Neural cell (in vitro differentiated cells): ENCODE measurements around the gene VGF. TPM values are rescaled to one million over a fixed set of nuclear protein-coding genes. Genes with fewer than 3 reads are reported as not detected.

Source experiments
- H2AFZ ChIP-seq: fragments of 200-600, 300-800 bp; sonication (generic), shearing (Covaris generic); 2 replicates; pipeline ENCODE4 v1.6.0; 2014; ENCODE audit warnings: low read depth, mild to moderate bottlenecking, antibody characterized with exemption, low read length, moderate library complexity
- H3F3A ChIP-seq: fragments of 200-600 bp; shearing (Covaris generic); 2 replicates; pipeline ENCODE4 v1.6.1; 2016; ENCODE audit warnings: mild to moderate bottlenecking, moderate library complexity, mixed read lengths, antibody characterized with exemption, low read length; ENCODE audit not compliant: insufficient read depth, poor library complexity, severe bottlenecking
- H3K27ac ChIP-seq: fragments of 200-600, 300-800 bp; sonication (generic), shearing (Covaris generic); 2 replicates; pipeline ENCODE4 v1.5.1; 2014; ENCODE audit warnings: mild to moderate bottlenecking, low read length, moderate library complexity
- H3K27me3 ChIP-seq: fragments of 300-800, 200-600 bp; sonication (generic), shearing (Covaris generic); 2 replicates; pipeline ENCODE4 v1.6.0; 2014; ENCODE audit warnings: mild to moderate bottlenecking, low read depth, low read length, moderate library complexity; ENCODE audit not compliant: insufficient read depth
- H3K36me3 ChIP-seq: fragments of 300-800, 200-600 bp; sonication (generic), shearing (Covaris generic); 2 replicates; pipeline ENCODE4 v1.5.1; 2014; ENCODE audit warnings: mild to moderate bottlenecking, antibody characterized with exemption, low read length, moderate library complexity; ENCODE audit not compliant: insufficient read depth
- H3K4me2 ChIP-seq: fragments of 300-800, 200-600 bp; sonication (generic), shearing (Covaris generic); 2 replicates; pipeline ENCODE4 v1.6.0; 2014; ENCODE audit warnings: mild to moderate bottlenecking, low read length
- H3K4me3 ChIP-seq: fragments of 300-800, 200-600 bp; sonication (generic), shearing (Covaris generic); 2 replicates; pipeline ENCODE4 v1.5.1; 2014; ENCODE audit warnings: mild to moderate bottlenecking, low read length, moderate library complexity
- H3K79me2 ChIP-seq: fragments of 200-600 bp; shearing (Covaris generic); replicated peaks from 2 replicates; pipeline ENCODE4 v1.6.0; 2014; ENCODE audit warnings: mild to moderate bottlenecking, low read length, moderate library complexity; ENCODE audit not compliant: insufficient read depth
- H3K9ac ChIP-seq: fragments of 300-800, 200-600 bp; sonication (generic), shearing (Covaris generic); 2 replicates; pipeline ENCODE4 v1.6.1; 2016; ENCODE audit warnings: mild to moderate bottlenecking, low read length, mixed read lengths
- H3K9me2 ChIP-seq: fragments of 200-600 bp; shearing (Covaris generic); 2 replicates; pipeline ENCODE4 v1.6.1; 2016; ENCODE audit warnings: mild to moderate bottlenecking, low read length, mixed read lengths; ENCODE audit not compliant: insufficient read depth
- H3K9me3 ChIP-seq: fragments of 200-600, 300-800 bp; sonication (generic), shearing (Covaris generic); 2 replicates; pipeline ENCODE4 v1.6.1; 2016; ENCODE audit warnings: mild to moderate bottlenecking, mixed run types, low read length, moderate library complexity, mixed read lengths
- H4K20me1 ChIP-seq: fragments of 200-600 bp; shearing (Covaris generic); 2 replicates; pipeline ENCODE4 v1.6.1; 2016; ENCODE audit warnings: mild to moderate bottlenecking, mixed run types; ENCODE audit not compliant: insufficient read depth
- EP300 ChIP-seq: fragments of 450-650 bp; conservative IDR thresholded peaks from 2 replicates; pipeline ENCODE4 v1.6.1; 2014; ENCODE audit warnings: antibody characterized with exemption, mild to moderate bottlenecking, moderate library complexity; ENCODE audit not compliant: poor library complexity, severe bottlenecking
- EZH2 ChIP-seq: fragments of 200-600, 300-800 bp; shearing (Covaris generic), sonication (generic); IDR thresholded peaks from 2 replicates; pipeline ENCODE4 v1.6.1; 2014; ENCODE audit warnings: antibody characterized with exemption, low read length, borderline replicate concordance, mild to moderate bottlenecking; ENCODE audit not compliant: insufficient read depth, poor library complexity, severe bottlenecking
- MXI1 ChIP-seq: fragments of 450-650 bp; conservative IDR thresholded peaks from 2 replicates; pipeline ENCODE4 v1.6.1; 2014; ENCODE audit warnings: antibody characterized with exemption, mild to moderate bottlenecking; ENCODE audit not compliant: poor library complexity, severe bottlenecking
- POLR2AphosphoS5 ChIP-seq: IDR thresholded peaks from 2 replicates; pipeline ENCODE4 v1.6.1; 2012
- RAD21 ChIP-seq: fragments of 450-650 bp; conservative IDR thresholded peaks from 2 replicates; pipeline ENCODE4 v1.6.1; 2014; ENCODE audit warnings: antibody characterized with exemption, mild to moderate bottlenecking, moderate library complexity
- SMC3 ChIP-seq: fragments of 450-650 bp; conservative IDR thresholded peaks from 2 replicates; pipeline ENCODE4 v1.6.1; 2014; ENCODE audit warnings: antibody characterized with exemption, mild to moderate bottlenecking, moderate library complexity; ENCODE audit not compliant: poor library complexity
- TAF1 ChIP-seq: IDR thresholded peaks from 2 replicates; pipeline ENCODE4 v1.6.1; 2012; ENCODE audit warnings: low read depth
- polyA plus RNA-seq: library from polyadenylated mRNA; depleted of rRNA; stranded (reverse); fragments of >200 nt; gene quantifications from 2 replicates; pipeline ENCODE4 v1.2.3, GENCODE V29; 2014
- TF ChIP-seq, protein P1 (sequence below): fragments of 450-650 bp; IDR thresholded peaks from 2 replicates; pipeline ENCODE4 v1.5.1; 2014; ENCODE audit warnings: antibody characterized with exemption, mild to moderate bottlenecking, moderate library complexity; ENCODE audit not compliant: poor library complexity, severe bottlenecking
- TF ChIP-seq, protein P2 (sequence below): IDR thresholded peaks from 2 replicates; pipeline ENCODE4 v1.6.1; 2012; ENCODE audit warnings: borderline replicate concordance

Gene VGF
- polyA plus RNA-seq, 1 donor from 2014 or later, result 39.3 TPM

- Histone ChIP-seq H3K9me2 (no peaks in the 10 kb centered on the region), H3K9ac (peak overlapping the region; percentile 93), H3F3A (no peaks in the 10 kb centered on the region), H2AFZ (no peak overlapping the region), H3K27ac (peak overlapping the region; percentile 93), H3K9me3 (no peaks in the 10 kb centered on the region), H3K79me2 (no peaks in the 10 kb centered on the region), H3K36me3 (no peaks in the 10 kb centered on the region), H4K20me1 (no peaks in the 10 kb centered on the region), H3K4me3 (peak overlapping the region; percentile 94), H3K4me2 (peak overlapping the region; percentile 97), H3K27me3 (peaks cover 45% of the 10 kb centered on the region)
- peak; percentile 27 for TF ChIP-seq TAF1
- TF ChIP-seq EZH2, result no peak
- TF ChIP-seq EP300, result no peak
- no peak for TF ChIP-seq MXI1
- TF ChIP-seq, protein P1, sequence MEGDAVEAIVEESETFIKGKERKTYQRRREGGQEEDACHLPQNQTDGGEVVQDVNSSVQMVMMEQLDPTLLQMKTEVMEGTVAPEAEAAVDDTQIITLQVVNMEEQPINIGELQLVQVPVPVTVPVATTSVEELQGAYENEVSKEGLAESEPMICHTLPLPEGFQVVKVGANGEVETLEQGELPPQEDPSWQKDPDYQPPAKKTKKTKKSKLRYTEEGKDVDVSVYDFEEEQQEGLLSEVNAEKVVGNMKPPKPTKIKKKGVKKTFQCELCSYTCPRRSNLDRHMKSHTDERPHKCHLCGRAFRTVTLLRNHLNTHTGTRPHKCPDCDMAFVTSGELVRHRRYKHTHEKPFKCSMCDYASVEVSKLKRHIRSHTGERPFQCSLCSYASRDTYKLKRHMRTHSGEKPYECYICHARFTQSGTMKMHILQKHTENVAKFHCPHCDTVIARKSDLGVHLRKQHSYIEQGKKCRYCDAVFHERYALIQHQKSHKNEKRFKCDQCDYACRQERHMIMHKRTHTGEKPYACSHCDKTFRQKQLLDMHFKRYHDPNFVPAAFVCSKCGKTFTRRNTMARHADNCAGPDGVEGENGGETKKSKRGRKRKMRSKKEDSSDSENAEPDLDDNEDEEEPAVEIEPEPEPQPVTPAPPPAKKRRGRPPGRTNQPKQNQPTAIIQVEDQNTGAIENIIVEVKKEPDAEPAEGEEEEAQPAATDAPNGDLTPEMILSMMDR, result peak; percentile 11
- no peak for TF ChIP-seq POLR2AphosphoS5
- TF ChIP-seq SMC3, result no peak
- no peak for TF ChIP-seq RAD21
- TF ChIP-seq, protein P2, sequence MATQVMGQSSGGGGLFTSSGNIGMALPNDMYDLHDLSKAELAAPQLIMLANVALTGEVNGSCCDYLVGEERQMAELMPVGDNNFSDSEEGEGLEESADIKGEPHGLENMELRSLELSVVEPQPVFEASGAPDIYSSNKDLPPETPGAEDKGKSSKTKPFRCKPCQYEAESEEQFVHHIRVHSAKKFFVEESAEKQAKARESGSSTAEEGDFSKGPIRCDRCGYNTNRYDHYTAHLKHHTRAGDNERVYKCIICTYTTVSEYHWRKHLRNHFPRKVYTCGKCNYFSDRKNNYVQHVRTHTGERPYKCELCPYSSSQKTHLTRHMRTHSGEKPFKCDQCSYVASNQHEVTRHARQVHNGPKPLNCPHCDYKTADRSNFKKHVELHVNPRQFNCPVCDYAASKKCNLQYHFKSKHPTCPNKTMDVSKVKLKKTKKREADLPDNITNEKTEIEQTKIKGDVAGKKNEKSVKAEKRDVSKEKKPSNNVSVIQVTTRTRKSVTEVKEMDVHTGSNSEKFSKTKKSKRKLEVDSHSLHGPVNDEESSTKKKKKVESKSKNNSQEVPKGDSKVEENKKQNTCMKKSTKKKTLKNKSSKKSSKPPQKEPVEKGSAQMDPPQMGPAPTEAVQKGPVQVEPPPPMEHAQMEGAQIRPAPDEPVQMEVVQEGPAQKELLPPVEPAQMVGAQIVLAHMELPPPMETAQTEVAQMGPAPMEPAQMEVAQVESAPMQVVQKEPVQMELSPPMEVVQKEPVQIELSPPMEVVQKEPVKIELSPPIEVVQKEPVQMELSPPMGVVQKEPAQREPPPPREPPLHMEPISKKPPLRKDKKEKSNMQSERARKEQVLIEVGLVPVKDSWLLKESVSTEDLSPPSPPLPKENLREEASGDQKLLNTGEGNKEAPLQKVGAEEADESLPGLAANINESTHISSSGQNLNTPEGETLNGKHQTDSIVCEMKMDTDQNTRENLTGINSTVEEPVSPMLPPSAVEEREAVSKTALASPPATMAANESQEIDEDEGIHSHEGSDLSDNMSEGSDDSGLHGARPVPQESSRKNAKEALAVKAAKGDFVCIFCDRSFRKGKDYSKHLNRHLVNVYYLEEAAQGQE, result no peak
Measured at GRCh38 chr7:101165958-101166647, 734 bp upstream of the VGF start.

DNA sequence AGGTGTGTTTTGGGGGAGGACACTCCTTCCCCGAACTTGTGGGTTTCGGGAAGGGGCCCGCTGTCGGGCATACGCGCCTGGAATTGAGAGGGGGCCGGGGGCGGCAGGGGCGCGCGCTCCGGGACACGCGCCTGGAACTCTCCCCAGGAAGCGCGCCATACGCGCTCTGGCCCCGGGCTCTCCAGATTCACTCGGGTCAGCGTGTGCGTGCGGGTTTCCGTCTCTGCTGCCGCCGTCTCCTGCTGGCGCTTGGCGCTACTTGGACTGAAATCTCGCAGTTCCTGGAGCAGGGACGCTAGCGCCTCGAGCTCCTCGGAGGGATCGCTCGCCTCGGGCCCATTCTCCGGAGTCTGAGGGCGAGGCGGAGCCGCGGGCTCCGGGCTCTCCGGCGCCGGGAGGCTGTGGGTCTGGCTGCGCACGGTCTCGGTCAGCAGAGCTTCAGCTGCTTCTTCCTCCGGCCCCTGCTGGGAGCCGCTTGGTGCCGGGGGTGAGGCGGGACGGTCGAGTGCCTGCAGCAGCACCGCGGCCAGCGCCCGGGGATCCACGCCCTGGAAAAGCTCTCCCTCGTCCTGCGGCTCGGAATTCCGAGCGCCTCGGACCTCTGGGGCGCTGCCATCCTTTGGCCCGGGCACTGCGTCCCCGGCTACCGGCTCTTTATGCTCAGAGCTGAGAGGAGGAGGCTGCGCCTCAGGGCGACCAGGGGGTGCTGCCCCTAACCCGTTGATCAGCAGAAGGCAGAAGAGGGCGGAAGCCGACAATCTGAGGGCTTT, 1.1 kb downstream of the VGF start:
- Histone ChIP-seq H3K27me3 (peaks cover 26% of the 10 kb centered on the region), H3K36me3 (no peaks in the 10 kb centered on the region)

More for the DNA sequence above, 1.1 kb downstream of the VGF start:
- Histone ChIP-seq H2AFZ (no peak overlapping the region), H3K9me3 (no peaks in the 10 kb centered on the region), H3K4me3 (peak overlapping the region; percentile 94), H3K9me2 (no peaks in the 10 kb centered on the region), H3K4me2 (peak overlapping the region; percentile 59), H3K79me2 (no peaks in the 10 kb centered on the region), H4K20me1 (no peaks in the 10 kb centered on the region), H3K9ac (peak overlapping the region; percentile 94), H3F3A (no peaks in the 10 kb centered on the region), H3K27ac (peak overlapping the region; percentile 75)
- TF ChIP-seq RAD21 (no peak), EZH2 (no peak), EP300 (no peak), MXI1 (peak; percentile 10), SMC3 (no peak), POLR2AphosphoS5 (peak; percentile 24), TAF1 (no peak)
- TF ChIP-seq, protein P2, result peak; percentile 33
- TF ChIP-seq, protein P1, result no peak
